Measurements from ENCODE around the gene MLEC.

The MLEC gene, protein sequence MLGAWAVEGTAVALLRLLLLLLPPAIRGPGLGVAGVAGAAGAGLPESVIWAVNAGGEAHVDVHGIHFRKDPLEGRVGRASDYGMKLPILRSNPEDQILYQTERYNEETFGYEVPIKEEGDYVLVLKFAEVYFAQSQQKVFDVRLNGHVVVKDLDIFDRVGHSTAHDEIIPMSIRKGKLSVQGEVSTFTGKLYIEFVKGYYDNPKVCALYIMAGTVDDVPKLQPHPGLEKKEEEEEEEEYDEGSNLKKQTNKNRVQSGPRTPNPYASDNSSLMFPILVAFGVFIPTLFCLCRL

GRCh38 chr12:120686690-120687577 lies at the start of gene MLEC:
MLEC (plus strand) TSS chr12:120687149; CDS start chr12:120687297, 148 bp downstream.
- DNase-seq (ENCODE audit: low read depth in 2 of 2) = peak; percentile 97

DNA sequence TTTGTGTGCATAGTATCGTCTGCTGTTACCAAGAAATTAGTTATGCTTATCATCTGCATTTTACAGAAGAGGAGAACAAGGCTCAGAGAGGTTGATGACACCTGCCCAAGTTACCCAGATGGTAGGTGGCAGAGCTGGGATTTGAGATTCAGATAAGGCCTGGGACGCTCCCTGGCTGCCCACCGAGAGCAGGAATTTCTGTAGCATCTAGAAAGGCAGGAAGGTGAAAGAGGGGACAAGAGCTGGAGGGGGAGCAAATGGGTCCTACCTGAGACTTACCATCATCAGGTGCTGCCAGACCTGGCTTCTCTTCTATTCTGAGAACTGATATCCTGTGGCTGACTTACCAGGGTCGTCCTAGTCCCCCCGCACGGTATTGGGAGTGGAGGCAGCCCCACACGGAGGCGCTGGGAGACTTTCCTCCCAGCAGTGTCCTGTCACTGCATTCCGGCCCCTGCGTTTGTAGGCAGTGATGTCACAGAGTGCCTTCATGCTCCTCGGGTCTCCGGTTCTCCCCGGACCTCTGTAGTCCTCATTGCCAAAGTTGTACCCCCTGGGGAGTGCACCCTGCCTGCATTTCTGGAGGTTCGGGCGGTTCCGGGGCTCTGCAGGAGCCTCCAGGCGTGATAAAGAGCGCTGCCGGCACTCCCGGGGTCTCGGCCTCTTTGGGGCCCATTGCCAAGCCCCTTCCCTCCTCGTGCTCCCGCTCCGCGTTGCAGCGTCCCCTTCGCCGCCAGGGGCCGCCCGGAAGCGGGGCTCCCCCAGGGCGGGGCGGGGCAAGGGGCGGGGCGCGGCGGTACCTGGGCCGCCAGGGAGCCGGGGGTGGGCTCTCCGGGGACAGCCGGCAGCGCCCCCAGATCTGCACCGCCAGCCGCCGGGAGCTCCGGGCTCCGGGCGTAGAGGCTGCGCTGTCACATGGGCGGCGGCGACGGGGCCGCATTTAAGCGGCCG lies 46.9 kb upstream of the MLEC start, which contains the start of gene CABP1:
TSS of gene CABP1 (plus strand) at position 856 of the 951 bp plus-strand sequence. CDS start at position 916, 60 bp downstream.
- no peak for DNase-seq (ENCODE audit: low read depth in 2 of 2)

GRCh38 chr12:120640861-120641833 lies 45.8 kb upstream of the MLEC start:
- DNase-seq (ENCODE audit: low read depth in 2 of 2) = peak in 1 of 2 experiments; percentile 7

GRCh38 chr12:120642121-120642520 lies 44.8 kb upstream of the MLEC start:
- DNase-seq (ENCODE audit: low read depth in 2 of 2) = no peak

DNA sequence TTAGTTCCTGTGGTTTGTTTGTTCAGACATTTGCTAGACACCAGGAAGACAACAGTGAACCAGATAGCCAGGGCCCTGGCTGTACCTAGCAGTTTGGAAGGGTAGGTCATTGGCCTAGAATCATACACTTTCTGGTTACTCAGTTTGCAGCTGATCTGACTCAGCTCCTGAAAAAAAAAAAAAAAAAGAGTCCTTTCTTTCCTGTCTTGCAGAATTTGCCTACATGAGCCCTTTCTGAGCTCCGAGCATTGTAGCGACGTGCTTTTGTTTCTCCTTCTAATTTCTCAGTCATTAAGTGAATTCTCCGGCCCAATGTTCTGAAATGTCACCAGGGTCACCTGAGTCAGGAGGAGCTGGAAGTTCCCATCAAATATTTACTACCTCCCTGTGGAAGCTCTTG lies 44.1 kb upstream of the MLEC start:
- no peak for DNase-seq (ENCODE audit: low read depth in 2 of 2)

DNA sequence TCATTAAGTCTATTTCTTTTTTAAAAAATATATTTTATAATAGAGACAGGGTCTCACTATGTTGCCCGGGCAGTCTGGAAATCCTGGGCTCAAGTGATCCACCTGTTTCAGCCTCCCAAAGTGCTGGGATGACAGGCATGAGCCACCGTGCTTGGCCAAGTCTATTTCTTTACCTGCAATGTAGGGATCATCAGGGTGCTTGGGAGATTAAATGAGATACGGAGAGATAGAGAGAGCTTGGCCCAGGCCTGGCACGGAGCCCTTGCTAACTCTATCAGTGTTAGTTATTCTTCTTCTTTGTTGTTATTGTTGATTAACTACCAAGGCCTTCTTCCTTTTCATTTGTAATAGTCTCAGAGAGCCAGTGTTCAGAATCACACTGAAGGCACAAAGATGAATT lies 43.4 kb upstream of the MLEC start:
- no peak for DNase-seq (ENCODE audit: low read depth in 2 of 2)

DNA sequence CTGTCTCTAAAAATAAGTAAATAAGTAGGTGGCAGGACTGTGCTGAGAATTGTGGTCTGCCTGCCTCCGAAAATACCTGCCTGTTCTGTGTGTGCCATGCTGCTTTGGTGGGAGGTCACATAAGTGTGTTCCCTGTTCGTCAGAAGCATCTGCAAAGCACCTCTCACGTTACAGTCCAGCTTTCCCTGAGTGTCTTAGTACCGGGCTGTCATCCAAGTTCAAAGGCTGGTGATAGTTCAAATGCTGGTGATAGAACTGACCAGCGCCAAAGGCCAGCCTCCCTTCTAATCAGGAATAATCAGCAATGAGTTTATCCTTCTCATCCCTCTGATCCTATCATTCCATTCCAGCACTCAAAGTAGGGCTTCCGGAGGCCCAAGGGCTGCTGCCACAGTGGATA lies 40.9 kb upstream of the MLEC start:
- no peak for DNase-seq (ENCODE audit: low read depth in 2 of 2)

GRCh38 chr12:120647375-120647755 lies 39.6 kb upstream of the MLEC start:
- no peak for DNase-seq (ENCODE audit: low read depth in 2 of 2)

GRCh38 chr12:120649442-120650232 lies 37.3 kb upstream of the MLEC start:
- no peak for DNase-seq (ENCODE audit: low read depth in 2 of 2)

GRCh38 chr12:120650233-120650690 lies 36.7 kb upstream of the MLEC start:
- no peak for DNase-seq (ENCODE audit: low read depth in 2 of 2)

DNA sequence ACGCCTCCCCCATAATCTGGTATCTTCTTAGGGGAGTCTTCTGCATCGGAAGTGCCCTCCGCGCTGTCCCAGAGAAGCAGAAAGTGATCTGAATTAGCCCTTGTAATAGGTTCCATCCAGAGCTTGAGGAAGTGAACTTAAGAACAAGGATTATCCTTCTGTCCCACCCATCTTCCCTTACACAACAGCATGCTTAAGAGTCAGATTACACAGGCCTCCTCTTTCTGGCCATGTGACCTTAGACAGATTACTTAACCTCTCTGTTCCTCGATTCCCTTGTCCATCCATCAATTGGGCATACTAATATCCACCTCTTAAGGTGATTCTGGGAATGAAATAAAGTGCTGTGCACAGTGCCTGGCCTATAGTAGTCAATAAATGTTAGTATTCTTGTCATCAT lies 35.1 kb upstream of the MLEC start:
- no peak for DNase-seq (ENCODE audit: low read depth in 2 of 2)

DNA sequence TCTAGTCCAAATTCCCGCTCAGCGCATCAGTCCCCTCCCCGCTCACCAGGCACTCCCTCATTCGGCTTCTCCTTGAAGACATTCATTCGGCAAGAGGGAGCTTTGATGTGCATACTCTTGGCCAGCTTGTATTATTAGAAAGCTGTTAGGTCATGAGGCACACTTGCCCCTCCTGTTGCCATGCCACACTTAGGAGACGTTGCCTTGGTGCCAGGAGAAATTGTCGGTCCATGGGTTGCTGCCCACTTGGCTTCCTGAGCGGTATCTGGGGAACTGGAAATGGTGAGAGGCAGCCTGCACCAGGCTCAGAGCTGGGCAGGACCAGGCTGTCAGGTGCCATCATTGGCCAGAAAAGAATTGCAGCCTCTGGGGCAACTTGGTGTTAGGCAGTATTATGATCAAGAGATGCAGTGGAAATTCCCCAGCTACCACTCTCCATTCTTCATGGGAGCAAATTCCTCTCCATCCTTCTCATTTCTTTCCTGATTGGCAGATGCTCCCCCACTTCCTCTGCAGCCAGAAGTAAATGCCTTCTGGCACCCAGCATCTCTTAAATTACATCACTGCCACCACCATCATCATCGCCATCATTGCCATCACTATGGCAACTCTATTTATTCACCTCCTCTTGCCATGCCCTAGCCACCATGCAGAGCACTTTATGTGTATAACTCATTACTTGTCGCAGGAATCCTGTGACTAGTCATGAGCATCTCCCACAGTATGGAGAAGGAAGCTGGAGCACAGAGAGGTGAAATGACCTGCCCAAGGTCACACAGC lies 34.1 kb upstream of the MLEC start:
- no peak for DNase-seq (ENCODE audit: low read depth in 2 of 2)

- DNase-seq (ENCODE audit: low read depth in 2 of 2) = no peak
These were observed 33.3 kb upstream of the MLEC start for GRCh38 chr12:120653611-120654010.

GRCh38 chr12:120654656-120655055 lies 32.3 kb upstream of the MLEC start:
- DNase-seq (ENCODE audit: low read depth in 2 of 2) = no peak

DNA sequence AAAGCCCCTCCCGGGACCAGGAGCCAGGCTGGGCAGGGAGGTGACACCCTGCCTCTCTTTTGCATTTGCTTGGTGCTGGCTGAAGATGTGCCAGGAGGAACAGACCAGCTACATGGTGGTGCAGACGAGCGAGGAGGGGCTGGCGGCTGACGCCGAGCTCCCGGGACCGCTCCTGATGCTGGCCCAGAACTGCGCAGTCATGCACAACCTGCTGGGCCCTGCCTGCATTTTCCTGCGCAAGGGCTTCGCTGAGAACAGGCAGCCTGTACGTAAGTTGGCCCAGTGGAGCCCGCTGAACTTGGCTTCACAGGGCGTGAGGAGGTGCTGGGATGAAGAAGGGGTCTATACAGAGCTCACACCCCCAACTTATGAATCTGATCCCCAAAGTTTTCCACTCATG lies 30.9 kb upstream of the MLEC start:
- no peak for DNase-seq (ENCODE audit: low read depth in 2 of 2)

DNA sequence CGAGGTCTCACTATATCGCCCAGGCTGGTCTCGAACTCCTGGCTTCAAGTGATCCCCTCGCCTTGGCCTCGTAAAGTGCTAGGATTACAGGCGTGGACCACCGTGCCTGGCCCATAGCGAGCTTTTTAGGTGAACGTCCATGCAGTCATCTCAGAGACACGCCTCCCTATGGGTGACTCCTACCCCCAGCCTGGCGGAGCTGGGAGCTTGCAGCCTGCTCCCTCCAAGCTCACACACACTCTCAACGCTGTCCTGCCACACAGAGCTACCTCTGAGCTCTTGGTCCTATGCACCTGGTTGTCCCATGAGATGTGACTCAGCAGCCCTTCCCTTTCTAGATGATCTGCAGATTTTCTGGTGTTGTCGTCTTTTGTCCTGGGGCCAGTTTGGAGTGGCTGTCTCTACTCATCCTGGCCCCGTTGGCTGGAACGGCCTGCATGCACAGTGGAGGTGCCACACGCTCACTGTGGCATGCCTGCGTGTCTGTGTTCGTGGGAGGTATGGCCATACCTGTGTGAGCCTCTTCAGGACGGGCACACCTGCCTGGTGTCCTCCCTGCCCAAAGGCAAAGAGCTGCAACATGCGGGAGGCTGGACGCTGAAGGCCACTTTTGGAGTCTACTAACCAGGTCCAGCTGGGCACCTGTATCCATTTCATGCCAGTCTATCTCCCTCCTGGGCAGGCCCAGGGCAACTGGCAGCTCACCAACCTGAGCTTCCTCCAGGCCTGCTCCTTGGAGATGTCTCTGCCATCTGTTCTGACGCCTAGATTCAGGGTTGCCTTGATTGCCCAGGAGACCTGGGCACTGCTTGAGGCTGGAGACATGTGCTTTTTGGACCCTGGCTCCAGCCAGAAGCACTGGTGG lies 28.4 kb upstream of the MLEC start:
- no peak for DNase-seq (ENCODE audit: low read depth in 2 of 2)

- no peak for DNase-seq (ENCODE audit: low read depth in 2 of 2)
These were observed 27.8 kb upstream of the MLEC start for GRCh38 chr12:120659151-120659525.

GRCh38 chr12:120661432-120661831 lies 25.5 kb upstream of the MLEC start:
- no peak for DNase-seq (ENCODE audit: low read depth in 2 of 2)
